ENCODE results near the gene PAEP.

PAEP gene

DNA sequence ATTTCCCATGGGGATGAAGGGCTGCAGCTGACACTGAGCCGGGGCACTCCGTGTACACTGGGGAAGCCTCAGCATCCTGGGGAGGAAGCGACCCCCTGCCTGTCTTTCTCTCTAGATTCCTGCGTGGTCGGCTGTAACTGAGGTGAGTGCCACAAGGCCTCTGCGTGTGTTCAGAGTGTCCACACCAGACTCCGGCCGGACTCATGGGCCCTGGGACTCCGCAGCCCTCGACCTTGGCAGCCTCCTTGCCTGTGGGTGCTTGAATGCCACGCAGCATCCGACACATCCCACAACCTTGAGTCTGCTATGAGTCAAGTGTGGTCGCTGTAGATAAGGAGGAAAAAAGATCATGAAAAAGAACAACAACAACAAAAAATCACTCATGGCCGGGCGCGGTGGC is 23.4 kb downstream of the PAEP start:
- no peaks in the 10 kb centered on the region for H3K9me3 ChIP-seq (ENCODE audit: control insufficient read depth, insufficient read depth, low read length)
- H3K4me1 ChIP-seq (ENCODE audit: insufficient read depth, low read length) = no peaks in the 10 kb centered on the region; the same call in 1 of the 2 replicates
- H3K9ac ChIP-seq (ENCODE audit: low read depth, low read length) = no peak overlapping the region
- no peaks in the 10 kb centered on the region for H3K36me3 ChIP-seq (ENCODE audit: insufficient read depth, low read length)

- Histone ChIP-seq H3K9ac (ENCODE audit: low read depth, low read length) (no peak overlapping the region), H3K36me3 (ENCODE audit: insufficient read depth, low read length) (no peaks in the 10 kb centered on the region), H3K4me1 (ENCODE audit: insufficient read depth, low read length) (no peaks in the 10 kb centered on the region; the same call in 1 of the 2 replicates), H3K9me3 (ENCODE audit: control insufficient read depth, insufficient read depth, low read length) (no peaks in the 10 kb centered on the region)
Measured at GRCh38 chr9:135586601-135587109, 25.1 kb downstream of the PAEP start.

- Histone ChIP-seq H3K4me1 (ENCODE audit: insufficient read depth, low read length) (no peaks in the 10 kb centered on the region; the same call in 1 of the 2 replicates), H3K9ac (ENCODE audit: low read depth, low read length) (no peak overlapping the region)
Measured at GRCh38 chr9:135587658-135588057, 26.1 kb downstream of the PAEP start.

GRCh38 chr9:135588371-135588770 is 26.8 kb downstream of the PAEP start:
- H3K4me1 ChIP-seq (ENCODE audit: insufficient read depth, low read length) = no peaks in the 10 kb centered on the region; the same call in 1 of the 2 replicates
- H3K9ac ChIP-seq (ENCODE audit: low read depth, low read length) = no peak overlapping the region
- H3K36me3 ChIP-seq (ENCODE audit: insufficient read depth, low read length) = no peaks in the 10 kb centered on the region
- H3K9me3 ChIP-seq (ENCODE audit: control insufficient read depth, insufficient read depth, low read length) = no peaks in the 10 kb centered on the region

More at GRCh38 chr9:135587658-135588057, 26.1 kb downstream of the PAEP start:
- H3K36me3 ChIP-seq (ENCODE audit: insufficient read depth, low read length) = no peaks in the 10 kb centered on the region
- no peaks in the 10 kb centered on the region for H3K9me3 ChIP-seq (ENCODE audit: control insufficient read depth, insufficient read depth, low read length)

DNA sequence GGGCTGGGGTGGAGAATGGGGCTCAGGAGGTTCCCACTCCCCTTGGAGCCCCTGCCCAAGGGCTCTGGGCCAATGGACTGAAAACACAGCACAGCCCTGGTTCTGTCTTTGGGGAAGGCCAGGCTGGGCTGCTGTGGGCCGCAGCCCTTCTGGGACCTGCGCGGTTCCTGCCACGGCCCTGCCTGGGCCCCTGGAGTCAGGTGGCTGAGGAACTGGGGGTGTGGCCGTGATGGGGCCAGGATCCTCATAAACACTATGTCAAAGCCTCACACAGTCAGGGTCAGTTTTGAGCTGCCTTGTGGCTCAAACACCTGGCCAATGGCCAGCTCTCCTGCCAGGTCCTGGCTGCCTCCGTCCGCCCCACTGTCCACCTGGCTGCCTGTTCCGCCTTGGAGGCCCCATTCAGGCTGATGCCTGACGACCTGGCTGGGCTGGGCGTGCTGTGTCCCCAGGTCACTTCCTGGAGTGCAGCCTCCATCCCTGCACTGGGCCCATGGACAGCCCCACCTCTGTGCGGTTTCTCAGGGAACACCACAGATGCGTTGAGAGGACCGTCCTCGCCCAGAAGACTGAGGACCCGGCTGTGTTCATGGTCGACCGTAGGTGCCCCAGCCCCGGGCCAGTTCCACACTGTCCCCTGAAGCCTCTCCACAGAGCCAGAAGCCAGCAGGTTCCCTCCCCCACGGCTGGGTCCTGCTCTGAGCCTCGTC is 27.5 kb downstream of the PAEP start:
- no peaks in the 10 kb centered on the region for H3K9me3 ChIP-seq (ENCODE audit: control insufficient read depth, insufficient read depth, low read length)
- H3K9ac ChIP-seq (ENCODE audit: low read depth, low read length) = no peak overlapping the region
- H3K4me1 ChIP-seq (ENCODE audit: insufficient read depth, low read length) = no peaks in the 10 kb centered on the region; the same call in 1 of the 2 replicates
- H3K36me3 ChIP-seq (ENCODE audit: insufficient read depth, low read length) = no peaks in the 10 kb centered on the region

- Histone ChIP-seq H3K9ac (ENCODE audit: low read depth, low read length) (no peak overlapping the region), H3K4me1 (ENCODE audit: insufficient read depth, low read length) (no peaks in the 10 kb centered on the region; the same call in 1 of the 2 replicates), H3K9me3 (ENCODE audit: control insufficient read depth, insufficient read depth, low read length) (no peaks in the 10 kb centered on the region), H3K36me3 (ENCODE audit: insufficient read depth, low read length) (no peaks in the 10 kb centered on the region)
Measured at GRCh38 chr9:135589596-135590485, 28.3 kb downstream of the PAEP start.

GRCh38 chr9:135590486-135591079 is 29.0 kb downstream of the PAEP start:
- no peaks in the 10 kb centered on the region for H3K9me3 ChIP-seq (ENCODE audit: control insufficient read depth, insufficient read depth, low read length)
- no peak overlapping the region for H3K9ac ChIP-seq (ENCODE audit: low read depth, low read length)
- no peaks in the 10 kb centered on the region; the same call in 1 of the 2 replicates for H3K4me1 ChIP-seq (ENCODE audit: insufficient read depth, low read length)
- H3K36me3 ChIP-seq (ENCODE audit: insufficient read depth, low read length) = no peaks in the 10 kb centered on the region

- H3K9ac ChIP-seq (ENCODE audit: low read depth, low read length) = no peak overlapping the region
- no peaks in the 10 kb centered on the region; the same call in 1 of the 2 replicates for H3K9me3 ChIP-seq (ENCODE audit: control insufficient read depth, insufficient read depth, low read length)
- H3K36me3 ChIP-seq (ENCODE audit: insufficient read depth, low read length) = no peaks in the 10 kb centered on the region
- H3K4me1 ChIP-seq (ENCODE audit: insufficient read depth, low read length) = no peaks in the 10 kb centered on the region; the same call in 1 of the 2 replicates
Measured at GRCh38 chr9:135591506-135592330, 30.2 kb downstream of the PAEP start.

GRCh38 chr9:135592331-135592590 is 30.7 kb downstream of the PAEP start:
- Histone ChIP-seq H3K4me1 (ENCODE audit: insufficient read depth, low read length) (no peaks in the 10 kb centered on the region; the same call in 1 of the 2 replicates), H3K9ac (ENCODE audit: low read depth, low read length) (no peak overlapping the region), H3K36me3 (ENCODE audit: insufficient read depth, low read length) (no peaks in the 10 kb centered on the region), H3K9me3 (ENCODE audit: control insufficient read depth, insufficient read depth, low read length) (no peaks in the 10 kb centered on the region; the same call in 1 of the 2 replicates)

DNA sequence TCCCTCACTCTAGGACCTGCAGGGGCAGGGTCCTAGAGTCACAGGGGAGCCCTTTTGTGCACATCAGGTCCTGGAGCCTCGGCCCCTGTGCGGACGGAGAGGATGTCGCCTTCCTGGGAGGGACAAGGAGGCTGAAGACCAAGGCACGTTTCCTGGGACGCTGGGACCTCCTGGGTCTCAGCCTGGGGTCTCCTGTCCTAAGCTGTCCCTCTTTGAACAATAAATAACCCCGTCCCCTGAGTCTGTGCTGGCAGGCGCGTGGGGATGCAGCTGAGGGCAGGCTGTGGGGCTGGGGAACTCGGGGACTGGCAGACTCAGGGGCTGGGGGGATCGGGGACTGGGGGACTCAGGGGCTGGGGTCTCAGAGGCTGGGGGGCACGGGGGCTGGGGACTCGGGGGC is 31.1 kb downstream of the PAEP start:
- H3K4me1 ChIP-seq (ENCODE audit: insufficient read depth, low read length) = no peaks in the 10 kb centered on the region; the same call in 1 of the 2 replicates
- H3K36me3 ChIP-seq (ENCODE audit: insufficient read depth, low read length) = no peaks in the 10 kb centered on the region
- H3K9me3 ChIP-seq (ENCODE audit: control insufficient read depth, insufficient read depth, low read length) = no peaks in the 10 kb centered on the region; the same call in 1 of the 2 replicates
- H3K9ac ChIP-seq (ENCODE audit: low read depth, low read length) = no peak overlapping the region

GRCh38 chr9:135596211-135596610 is 34.7 kb downstream of the PAEP start:
- no peaks in the 10 kb centered on the region; the same call in 1 of the 2 replicates for H3K9me3 ChIP-seq (ENCODE audit: control insufficient read depth, insufficient read depth, low read length)
- no peaks in the 10 kb centered on the region for H3K36me3 ChIP-seq (ENCODE audit: insufficient read depth, low read length)
- no peaks in the 10 kb centered on the region for H3K4me1 ChIP-seq (ENCODE audit: insufficient read depth, low read length)
- no peak overlapping the region for H3K9ac ChIP-seq (ENCODE audit: low read depth, low read length)

DNA sequence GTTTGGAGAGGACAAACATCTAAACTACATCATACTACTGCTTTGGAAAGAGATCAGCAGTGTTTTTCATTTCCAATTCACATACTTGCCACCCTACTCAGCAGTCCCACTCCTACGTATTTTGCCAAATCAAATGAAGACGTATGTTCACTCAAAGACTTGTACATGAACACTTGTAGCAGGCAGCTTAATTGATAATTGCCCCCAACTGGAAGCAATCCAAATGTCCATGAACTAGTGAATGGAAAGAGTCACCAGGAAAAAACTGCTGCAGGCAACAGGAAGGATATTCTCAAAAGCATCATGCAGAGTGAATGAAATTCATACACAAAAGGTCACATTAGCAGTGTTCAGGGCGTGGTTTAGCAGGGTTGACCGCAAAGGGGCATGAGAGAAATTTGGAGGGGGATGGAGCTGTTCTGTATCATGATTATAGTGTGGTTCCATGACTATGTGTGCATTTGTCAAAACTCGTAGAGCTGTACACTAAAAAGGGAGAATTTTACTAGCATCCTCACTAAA is 38.8 kb downstream of the PAEP start:
- no peaks in the 10 kb centered on the region for H3K4me1 ChIP-seq (ENCODE audit: insufficient read depth, low read length)
- H3K9ac ChIP-seq (ENCODE audit: low read depth, low read length) = no peak overlapping the region
- no peaks in the 10 kb centered on the region for H3K36me3 ChIP-seq (ENCODE audit: insufficient read depth, low read length)
- H3K9me3 ChIP-seq (ENCODE audit: control insufficient read depth, insufficient read depth, low read length) = no peaks in the 10 kb centered on the region; the same call in 1 of the 2 replicates

- no peaks in the 10 kb centered on the region for H3K4me1 ChIP-seq (ENCODE audit: insufficient read depth, low read length)
- H3K36me3 ChIP-seq (ENCODE audit: insufficient read depth, low read length) = no peaks in the 10 kb centered on the region
- H3K9me3 ChIP-seq (ENCODE audit: control insufficient read depth, insufficient read depth, low read length) = no peaks in the 10 kb centered on the region
- H3K9ac ChIP-seq (ENCODE audit: low read depth, low read length) = no peak overlapping the region
Measured at GRCh38 chr9:135601988-135602387, 40.4 kb downstream of the PAEP start.
